Left lung (tissue), 10 donors: ENCODE results near the gene IL36RN. TPM values are rescaled to one million over a fixed set of nuclear protein-coding genes. Genes with fewer than 3 reads are reported as not detected.
"Not testable (repeated sequence)": the region's sequence is repeated elsewhere in the genome, so short reads cannot be mapped to it uniquely, and the experiment has no call there.

Experiments used
- ATAC-seq: fragments of 200-7000 bp; cut with Tn5 transposase; one replicate; pipeline ENCODE4 v1.9.1; 2020; ENCODE audit warnings: moderate library complexity
- DNase-seq, 4 donors: peaks; one replicate each; pipeline ENCODE4 v3.0.0-alpha.2; 2013 to 2020
- H3K27ac ChIP-seq, 2 donors: fragments of 200-600 bp; sonication (generic) in 1 of 2; one replicate each; pipeline versions ENCODE4 v1.5.0 to v1.8.0; 2020 to 2021
- H3K27me3 ChIP-seq, 2 donors: fragments of 200-600 bp; sonication (generic) in 1 of 2; one replicate each; pipeline versions ENCODE4 v1.5.0 to v1.8.0; 2020 to 2021
- H3K36me3 ChIP-seq, 2 donors: fragments of 200-600 bp; sonication (generic) in 1 of 2; one replicate each; pipeline versions ENCODE4 v1.5.0 to v1.8.0; 2020 to 2021
- H3K4me1 ChIP-seq, 2 donors: fragments of 200-600 bp; one replicate each; pipeline ENCODE4 v1.8.0; 2021
- H3K4me3 ChIP-seq, 2 donors: fragments of 200-600 bp; sonication (generic) in 1 of 2; one replicate each; pipeline versions ENCODE4 v1.5.0 to v1.8.0; 2020 to 2021; ENCODE audit warnings: mild to moderate bottlenecking in 1 of 2
- H3K9me3 ChIP-seq, 2 donors: fragments of 200-600 bp; sonication (generic) in 1 of 2; one replicate each; pipeline versions ENCODE4 v1.5.0 to v1.8.0; 2020 to 2021
- CTCF ChIP-seq, 2 donors: fragments of 200-600 bp; sonication (generic) in 1 of 2; IDR thresholded peaks; one replicate each; pipeline versions ENCODE4 v1.5.0 to v1.8.0; 2021; ENCODE audit warnings: antibody characterized with exemption in 2 of 2
- intact Hi-C, 2 donors: fragments of 100-400 bp; cut with DNase I; formaldehyde crosslinking; loops; one replicate each; pipeline versions ENCODE4 v1.11.2 to v1.14.2; 2022
- polyA plus RNA-seq, 6 donors: library from polyadenylated mRNA; unstranded; fragments of 120-200 nt; gene quantifications; one replicate each; pipeline ENCODE4 v1.2.1, GENCODE V29; 2013; ENCODE audit not compliant: insufficient read length in 6 of 6
- total RNA-seq, 2 donors: library from RNA; stranded (reverse); fragmentation: NEBNext Ultra II Directional; extraction: Animal tissue kit (Norgen Biotek cat#: 25700); gene quantifications; one replicate each; pipeline ENCODE4 v1.2.1, GENCODE V29; 2021
- donor health status: DM: no; HTN: yes; CAD: no.
- donor health status: DM: no; HTN: no; CAD: no.

Gene IL36RN
- total and polyA plus RNA-seq, 8 donors: 0.04 to 0.14 (median 0.10) TPM; not detected in 5

GRCh38 chr2:113088213-113088992 is 29.4 kb downstream of the IL36RN start:
- peaks cover 0 to 4% of the 10 kb centered on the region in 2 donors for H3K27me3 ChIP-seq
- DNase-seq (no peak), ATAC-seq (peak; percentile 62)
- intact Hi-C loops: no loop called here
- no peak overlapping the region for H3K4me3 ChIP-seq
- H3K27ac ChIP-seq: no peak overlapping the region
- no peaks in the 10 kb centered on the region for H3K9me3 ChIP-seq
- H3K4me1 ChIP-seq: peaks cover 0 to 5% of the 10 kb centered on the region in 2 donors
- no peak for TF ChIP-seq CTCF (IDR thresholded peaks at IDR 0.05)
- H3K36me3 ChIP-seq: no peaks in the 10 kb centered on the region

- Histone ChIP-seq H3K4me1 (peaks cover 0 to 5% of the 10 kb centered on the region in 2 donors), H3K4me3 (no peak overlapping the region), H3K27me3 (no peaks in the 10 kb centered on the region), H3K36me3 (no peaks in the 10 kb centered on the region), H3K27ac (no peak overlapping the region), H3K9me3 (no peaks in the 10 kb centered on the region)
- TF ChIP-seq CTCF (IDR thresholded peaks at IDR 0.05): no peak
- no peak for ATAC-seq
- intact Hi-C loops: no loop called here
- DNase-seq: no peak
Measured at GRCh38 chr2:113089916-113090315, 30.9 kb downstream of the IL36RN start.

- peaks cover 0 to 5% of the 10 kb centered on the region in 2 donors for H3K4me1 ChIP-seq
- DNase-seq (no peak), ATAC-seq (no peak)
- no peak for TF ChIP-seq CTCF (IDR thresholded peaks at IDR 0.05)
- no peak overlapping the region for H3K4me3 ChIP-seq
- H3K36me3 ChIP-seq: no peaks in the 10 kb centered on the region
- intact Hi-C loops: no loop called here
- H3K27me3 ChIP-seq: no peaks in the 10 kb centered on the region
- H3K9me3 ChIP-seq: peaks cover 0 to 3% of the 10 kb centered on the region in 2 donors
- H3K27ac ChIP-seq: no peak overlapping the region
Measured at GRCh38 chr2:113091231-113091896, 32.4 kb downstream of the IL36RN start.

- ATAC-seq (no peak), DNase-seq (no peak)
- Histone ChIP-seq H3K36me3 (no peaks in the 10 kb centered on the region), H3K27me3 (no peaks in the 10 kb centered on the region), H3K4me3 (no peak overlapping the region), H3K4me1 (peaks cover 0 to 5% of the 10 kb centered on the region in 2 donors), H3K27ac (no peak overlapping the region), H3K9me3 (peaks cover 0 to 4% of the 10 kb centered on the region in 2 donors)
- no peak for TF ChIP-seq CTCF (IDR thresholded peaks at IDR 0.05)
- intact Hi-C loops: no loop called here
Measured at GRCh38 chr2:113092864-113093612, 34.0 kb downstream of the IL36RN start.

- Histone ChIP-seq H3K27me3 (no peaks in the 10 kb centered on the region), H3K36me3 (no peaks in the 10 kb centered on the region), H3K27ac (no peak overlapping the region), H3K9me3 (peaks cover 0 to 4% of the 10 kb centered on the region in 2 donors), H3K4me3 (no peak overlapping the region), H3K4me1 (peaks cover 0 to 5% of the 10 kb centered on the region in 2 donors)
- DNase-seq (no peak), ATAC-seq (no peak)
- intact Hi-C loops: no loop called here
- TF ChIP-seq CTCF (IDR thresholded peaks at IDR 0.05): no peak
Measured at GRCh38 chr2:113093613-113093977, 34.6 kb downstream of the IL36RN start.

- ATAC-seq, H3K36me3 ChIP-seq, H3K4me1 ChIP-seq, H3K27me3 ChIP-seq, DNase-seq, H3K27ac ChIP-seq, intact Hi-C loops, H3K4me3 ChIP-seq, H3K9me3 ChIP-seq: not testable (repeated sequence)
Measured at GRCh38 chr2:113096306-113096705, 37.3 kb downstream of the IL36RN start.

- intact Hi-C loops, DNase-seq, H3K27ac ChIP-seq, H3K36me3 ChIP-seq, H3K4me1 ChIP-seq, ATAC-seq, H3K9me3 ChIP-seq, H3K4me3 ChIP-seq, H3K27me3 ChIP-seq: not testable (repeated sequence)
Measured at GRCh38 chr2:113096842-113097618, 38.0 kb downstream of the IL36RN start.
